Measurements from ENCODE around the gene SLC1A5. TPM values are rescaled to one million over a fixed set of nuclear protein-coding genes. Genes with fewer than 3 reads are reported as not detected.

Gene SLC1A5
- total RNA-seq, 1 experiment from 2014 or later = 284 TPM

DNA sequence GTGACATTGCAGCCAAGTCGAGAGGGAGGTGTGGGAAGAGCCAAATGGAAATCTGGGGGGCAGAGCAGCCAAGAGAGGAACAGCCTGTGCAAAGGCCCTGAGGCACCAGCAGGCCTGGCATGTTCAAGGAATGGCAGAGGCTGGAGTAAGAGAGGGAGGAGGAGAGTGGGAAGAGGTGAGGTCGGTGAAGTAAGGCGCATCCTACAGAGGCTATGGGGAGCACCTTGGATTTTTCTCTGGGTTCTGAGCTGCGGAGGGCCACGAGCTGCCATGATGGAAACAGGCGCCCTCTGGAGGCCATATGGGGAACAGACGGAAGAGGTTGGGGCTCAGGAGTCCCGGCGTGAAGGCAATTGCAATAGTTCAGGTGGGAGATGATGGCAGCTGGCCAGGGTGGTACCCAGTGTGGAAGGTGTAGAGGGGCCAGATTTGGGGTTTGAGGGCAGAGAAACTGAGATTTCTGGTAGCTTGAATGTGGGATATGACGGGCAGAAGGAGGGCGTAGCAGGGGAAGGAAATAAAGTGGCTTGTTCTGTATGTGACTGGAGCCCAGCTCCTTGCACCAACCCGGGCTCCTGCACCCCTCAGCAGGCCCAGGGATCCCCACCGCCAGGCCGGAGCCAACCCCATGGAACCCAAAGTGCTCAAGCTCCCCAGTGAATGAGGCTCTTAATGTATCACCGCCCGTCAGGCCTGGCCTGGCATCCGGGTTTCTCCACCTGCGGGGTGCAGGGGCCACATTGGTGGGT lies 21.7 kb downstream of the SLC1A5 start:
- Histone ChIP-seq H3K27me3 (ENCODE audit: insufficient read depth, low read length) (no peaks in the 10 kb centered on the region), H3K9me2 (ENCODE audit: insufficient read depth) (no peaks in the 10 kb centered on the region), H3K36me3 (ENCODE audit: control insufficient read depth in 1 of 2, insufficient read depth in 2 of 2, low read length in 2 of 2) (no peaks in the 10 kb centered on the region), H3K79me2 (ENCODE audit: insufficient read depth, low read length) (no peaks in the 10 kb centered on the region), H4K20me1 (ENCODE audit: insufficient read depth) (no peaks in the 10 kb centered on the region), H3K27ac (ENCODE audit: low read depth, low read length) (no peak overlapping the region), H2AFZ (ENCODE audit: low read depth, low read length, poor library complexity, severe bottlenecking) (peak overlapping the region; percentile 13), H3K4me3 (replicated peaks in 1 of 2; ENCODE audit: low read depth in 1 of 2, low read length in 2 of 2) (no peak overlapping the region), H3K4me2 (ENCODE audit: low read length) (peak overlapping the region; percentile 38), H3K9ac (ENCODE audit: low read length) (no peak overlapping the region), H3K4me1 (ENCODE audit: control insufficient read depth in 1 of 2, insufficient read depth in 2 of 2, low read length in 2 of 2) (peaks cover 15 to 16% of the 10 kb centered on the region in 2 experiments), H3K9me3 (ENCODE audit: control insufficient read depth in 1 of 2, insufficient read depth in 1 of 2, low read depth in 1 of 2, low read length in 2 of 2) (no peaks in the 10 kb centered on the region)
- TF ChIP-seq, protein P1, sequence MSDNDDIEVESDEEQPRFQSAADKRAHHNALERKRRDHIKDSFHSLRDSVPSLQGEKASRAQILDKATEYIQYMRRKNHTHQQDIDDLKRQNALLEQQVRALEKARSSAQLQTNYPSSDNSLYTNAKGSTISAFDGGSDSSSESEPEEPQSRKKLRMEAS (IDR thresholded peaks at IDR 0.05) = no peak
- TF ChIP-seq SP1 (IDR thresholded peaks at IDR 0.05; ENCODE audit: low read depth) (no peak), YY1 (IDR thresholded peaks at IDR 0.05; ENCODE audit: extremely low read depth, insufficient replicate concordance, low read depth, low read length) (peak; percentile 83), CEBPB (IDR thresholded peaks at IDR 0.05; ENCODE audit: low read depth) (no peak), ZNF274 (IDR thresholded peaks at IDR 0.05; ENCODE audit: low read depth, low read length) (no peak), EZH2 (IDR thresholded peaks at IDR 0.05) (no peak), RAD21 (IDR thresholded peaks at IDR 0.05; ENCODE audit: low read depth) (peak; percentile 45), JUND (IDR thresholded peaks at IDR 0.05) (no peak), SRF (IDR thresholded peaks at IDR 0.05; ENCODE audit: low read depth) (no peak)
- TF ChIP-seq, protein P2, sequence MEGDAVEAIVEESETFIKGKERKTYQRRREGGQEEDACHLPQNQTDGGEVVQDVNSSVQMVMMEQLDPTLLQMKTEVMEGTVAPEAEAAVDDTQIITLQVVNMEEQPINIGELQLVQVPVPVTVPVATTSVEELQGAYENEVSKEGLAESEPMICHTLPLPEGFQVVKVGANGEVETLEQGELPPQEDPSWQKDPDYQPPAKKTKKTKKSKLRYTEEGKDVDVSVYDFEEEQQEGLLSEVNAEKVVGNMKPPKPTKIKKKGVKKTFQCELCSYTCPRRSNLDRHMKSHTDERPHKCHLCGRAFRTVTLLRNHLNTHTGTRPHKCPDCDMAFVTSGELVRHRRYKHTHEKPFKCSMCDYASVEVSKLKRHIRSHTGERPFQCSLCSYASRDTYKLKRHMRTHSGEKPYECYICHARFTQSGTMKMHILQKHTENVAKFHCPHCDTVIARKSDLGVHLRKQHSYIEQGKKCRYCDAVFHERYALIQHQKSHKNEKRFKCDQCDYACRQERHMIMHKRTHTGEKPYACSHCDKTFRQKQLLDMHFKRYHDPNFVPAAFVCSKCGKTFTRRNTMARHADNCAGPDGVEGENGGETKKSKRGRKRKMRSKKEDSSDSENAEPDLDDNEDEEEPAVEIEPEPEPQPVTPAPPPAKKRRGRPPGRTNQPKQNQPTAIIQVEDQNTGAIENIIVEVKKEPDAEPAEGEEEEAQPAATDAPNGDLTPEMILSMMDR (IDR thresholded peaks at IDR 0.05 in 2 of 3, conservative IDR thresholded peaks at IDR 0.05 in 1 of 3; ENCODE audit: borderline replicate concordance in 1 of 3, insufficient read depth in 1 of 3, low read depth in 2 of 3, low read length in 2 of 3) = peak; percentile 38 to 98 (median 92); a peak in 5 of 6 replicates
- TF ChIP-seq, protein P3, sequence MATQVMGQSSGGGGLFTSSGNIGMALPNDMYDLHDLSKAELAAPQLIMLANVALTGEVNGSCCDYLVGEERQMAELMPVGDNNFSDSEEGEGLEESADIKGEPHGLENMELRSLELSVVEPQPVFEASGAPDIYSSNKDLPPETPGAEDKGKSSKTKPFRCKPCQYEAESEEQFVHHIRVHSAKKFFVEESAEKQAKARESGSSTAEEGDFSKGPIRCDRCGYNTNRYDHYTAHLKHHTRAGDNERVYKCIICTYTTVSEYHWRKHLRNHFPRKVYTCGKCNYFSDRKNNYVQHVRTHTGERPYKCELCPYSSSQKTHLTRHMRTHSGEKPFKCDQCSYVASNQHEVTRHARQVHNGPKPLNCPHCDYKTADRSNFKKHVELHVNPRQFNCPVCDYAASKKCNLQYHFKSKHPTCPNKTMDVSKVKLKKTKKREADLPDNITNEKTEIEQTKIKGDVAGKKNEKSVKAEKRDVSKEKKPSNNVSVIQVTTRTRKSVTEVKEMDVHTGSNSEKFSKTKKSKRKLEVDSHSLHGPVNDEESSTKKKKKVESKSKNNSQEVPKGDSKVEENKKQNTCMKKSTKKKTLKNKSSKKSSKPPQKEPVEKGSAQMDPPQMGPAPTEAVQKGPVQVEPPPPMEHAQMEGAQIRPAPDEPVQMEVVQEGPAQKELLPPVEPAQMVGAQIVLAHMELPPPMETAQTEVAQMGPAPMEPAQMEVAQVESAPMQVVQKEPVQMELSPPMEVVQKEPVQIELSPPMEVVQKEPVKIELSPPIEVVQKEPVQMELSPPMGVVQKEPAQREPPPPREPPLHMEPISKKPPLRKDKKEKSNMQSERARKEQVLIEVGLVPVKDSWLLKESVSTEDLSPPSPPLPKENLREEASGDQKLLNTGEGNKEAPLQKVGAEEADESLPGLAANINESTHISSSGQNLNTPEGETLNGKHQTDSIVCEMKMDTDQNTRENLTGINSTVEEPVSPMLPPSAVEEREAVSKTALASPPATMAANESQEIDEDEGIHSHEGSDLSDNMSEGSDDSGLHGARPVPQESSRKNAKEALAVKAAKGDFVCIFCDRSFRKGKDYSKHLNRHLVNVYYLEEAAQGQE (IDR thresholded peaks at IDR 0.05; ENCODE audit: low read depth) = no peak
- peak; percentile 87 for ATAC-seq
- ChIA-PET POLR2A (no interaction called here), CTCF (interaction anchor here (0.6 to 3.4 kb wide), 10 partner anchors 9 to 444 kb away, joined by 3 to 16 read pairs (median 5); no protein-coding TSS in a partner anchor), RAD21 (ENCODE audit: low non-redundant PET in 1 of 2, low total read pairs in 2 of 2, uncharacterized antibody in 2 of 2, unreplicated experiment in 2 of 2) (interaction anchor here (1.3 kb wide), 2 partner anchors 73 to 74 kb away, joined by 4 to 7 read pairs; no protein-coding TSS in a partner anchor)
- no TSS peak for BruUV-seq (replicated peaks)
- DNase-seq (ENCODE audit: low read depth, low spot score) = no peak
- intact Hi-C loops (cut with micrococcal nuclease) = no loop called here

Measured in HCT116 (cell line).